GM21360 (cell line): ENCODE data around the gene RBAK.
"Not testable (repeated sequence)": the region's sequence is repeated elsewhere in the genome, so short reads cannot be mapped to it uniquely, and the experiment has no call there.

Experiments
- ATAC-seq: cut with Tn5 transposase; IDR thresholded peaks from one replicate; pipeline ENCODE4 v1.9.1; 2021; ENCODE audit warnings: mild to moderate bottlenecking, moderate library complexity; ENCODE audit not compliant: unreplicated experiment

RBAK gene

GRCh38 chr7:5045558-5046396 is at the start of gene RBAK:
RBAK (plus strand) TSS chr7:5045860; CDS start chr7:5048077, 2,217 bp downstream.
- ATAC-seq = peak; percentile 99

- no peak for ATAC-seq
These were observed 48.9 kb upstream of the RBAK start for GRCh38 chr7:4996696-4997222.

GRCh38 chr7:4998244-4998643 is 47.4 kb upstream of the RBAK start:
- no peak for ATAC-seq

GRCh38 chr7:4998910-4999309 is 46.8 kb upstream of the RBAK start:
- no peak for ATAC-seq

- ATAC-seq = no peak
These were observed 46.2 kb upstream of the RBAK start for GRCh38 chr7:4999369-4999950.

- no peak for ATAC-seq
These were observed 44.7 kb upstream of the RBAK start for GRCh38 chr7:5001003-5001402.

- ATAC-seq = no peak
These were observed 43.7 kb upstream of the RBAK start for GRCh38 chr7:5001911-5002310.

GRCh38 chr7:5005066-5005465 is 40.6 kb upstream of the RBAK start:
- ATAC-seq = no peak

- ATAC-seq = no peak
These were observed 32.7 kb upstream of the RBAK start for GRCh38 chr7:5012985-5013384.

GRCh38 chr7:5015936-5016335 is 29.7 kb upstream of the RBAK start:
- ATAC-seq = not testable (repeated sequence)

- not testable (repeated sequence) for ATAC-seq
These were observed 28.0 kb upstream of the RBAK start for GRCh38 chr7:5017626-5018025.

GRCh38 chr7:5020098-5020497 is 25.6 kb upstream of the RBAK start:
- ATAC-seq = no peak

- not testable (repeated sequence) for ATAC-seq
These were observed 24.6 kb upstream of the RBAK start for GRCh38 chr7:5020976-5021550.

- ATAC-seq = not testable (repeated sequence)
These were observed 22.0 kb upstream of the RBAK start for GRCh38 chr7:5023626-5024025.

GRCh38 chr7:5027796-5028410 is 17.8 kb upstream of the RBAK start:
- ATAC-seq = not testable (repeated sequence)

GRCh38 chr7:5033186-5033585 is 12.5 kb upstream of the RBAK start:
- ATAC-seq = not testable (repeated sequence)

GRCh38 chr7:5035276-5035675 is 10.4 kb upstream of the RBAK start:
- ATAC-seq = no peak

- ATAC-seq = no peak
These were observed 9.2 kb upstream of the RBAK start for GRCh38 chr7:5036446-5036845.

- no peak for ATAC-seq
These were observed 4.6 kb upstream of the RBAK start for GRCh38 chr7:5041047-5041446.

GRCh38 chr7:5043661-5044060 is 2.0 kb upstream of the RBAK start:
- ATAC-seq = no peak

- ATAC-seq = not testable (repeated sequence)
These were observed 705 bp downstream of the RBAK start for GRCh38 chr7:5046397-5046732.
